HG03571 (cell line): Measurements from ENCODE around the gene TGFBR2.

Source experiments
- ATAC-seq: cut with Tn5 transposase; IDR thresholded peaks from one replicate; pipeline ENCODE4 v1.9.1; 2021; ENCODE audit not compliant: unreplicated experiment

Gene TGFBR2

GRCh38 chr3:30671527-30672286 is 65.3 kb downstream of the TGFBR2 start:
- no peak for ATAC-seq

- no peak for ATAC-seq
Measured at GRCh38 chr3:30672287-30672735, 65.9 kb downstream of the TGFBR2 start.

GRCh38 chr3:30672959-30673358 is 66.6 kb downstream of the TGFBR2 start:
- no peak for ATAC-seq

- no peak for ATAC-seq
Measured at GRCh38 chr3:30673425-30674341, 67.3 kb downstream of the TGFBR2 start.

- no peak for ATAC-seq
Measured at GRCh38 chr3:30675006-30675405, 68.6 kb downstream of the TGFBR2 start.

- no peak for ATAC-seq
Measured at GRCh38 chr3:30675774-30676173, 69.4 kb downstream of the TGFBR2 start.

GRCh38 chr3:30676424-30677346 is 70.3 kb downstream of the TGFBR2 start:
- no peak for ATAC-seq

GRCh38 chr3:30677347-30677685 is 70.9 kb downstream of the TGFBR2 start:
- ATAC-seq: no peak

- ATAC-seq: no peak
Measured at GRCh38 chr3:30679045-30679444, 72.6 kb downstream of the TGFBR2 start.

- no peak for ATAC-seq
Measured at GRCh38 chr3:30680789-30681648, 74.6 kb downstream of the TGFBR2 start.

- no peak for ATAC-seq
Measured at GRCh38 chr3:30681649-30682211, 75.3 kb downstream of the TGFBR2 start.

GRCh38 chr3:30682434-30683155 is 76.2 kb downstream of the TGFBR2 start:
- no peak for ATAC-seq

GRCh38 chr3:30683769-30684168 is 77.4 kb downstream of the TGFBR2 start:
- no peak for ATAC-seq

GRCh38 chr3:30684356-30684755 is 78.0 kb downstream of the TGFBR2 start:
- ATAC-seq: no peak

- no peak for ATAC-seq
Measured at GRCh38 chr3:30685267-30685667, 78.9 kb downstream of the TGFBR2 start.

GRCh38 chr3:30686176-30686575 is 79.8 kb downstream of the TGFBR2 start:
- no peak for ATAC-seq

- no peak for ATAC-seq
Measured at GRCh38 chr3:30686799-30687198, 80.4 kb downstream of the TGFBR2 start.

- ATAC-seq: no peak
Measured at GRCh38 chr3:30687930-30688570, 81.6 kb downstream of the TGFBR2 start.
